ENCODE measurements around the gene PTGER3. TPM values are rescaled to one million over a fixed set of nuclear protein-coding genes. Genes with fewer than 3 reads are reported as not detected.
"Not testable (repeated sequence)": the region's sequence is repeated elsewhere in the genome, so short reads cannot be mapped to it uniquely, and the experiment has no call there.

Gene PTGER3
- total RNA-seq, 2 donors from 2014 or later, result 15.6 to 23.1 TPM

DNA sequence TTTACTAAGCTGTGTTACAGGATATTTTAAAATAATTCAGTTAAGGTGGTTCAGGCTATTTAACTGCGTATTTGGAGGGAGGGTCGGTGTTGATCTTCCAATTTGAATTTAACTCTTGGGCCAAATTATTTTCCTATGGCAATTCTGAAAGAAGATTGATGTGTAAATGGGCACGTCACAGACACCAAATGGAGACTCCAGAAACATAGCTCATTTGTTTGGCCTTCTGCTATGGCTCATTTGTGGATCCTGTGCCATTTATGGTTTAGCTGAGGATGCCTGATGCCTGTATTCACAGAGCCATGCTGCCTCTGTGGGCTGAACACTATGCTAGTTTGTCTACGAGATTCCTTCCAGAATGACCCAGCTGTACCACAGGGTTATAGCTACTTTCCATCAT lies 70.6 kb downstream of the PTGER3 start:
- DNase-seq (ENCODE audit: low spot score), result no peak
- intact Hi-C loops (cut with DNase I), result no loop called here

DNA sequence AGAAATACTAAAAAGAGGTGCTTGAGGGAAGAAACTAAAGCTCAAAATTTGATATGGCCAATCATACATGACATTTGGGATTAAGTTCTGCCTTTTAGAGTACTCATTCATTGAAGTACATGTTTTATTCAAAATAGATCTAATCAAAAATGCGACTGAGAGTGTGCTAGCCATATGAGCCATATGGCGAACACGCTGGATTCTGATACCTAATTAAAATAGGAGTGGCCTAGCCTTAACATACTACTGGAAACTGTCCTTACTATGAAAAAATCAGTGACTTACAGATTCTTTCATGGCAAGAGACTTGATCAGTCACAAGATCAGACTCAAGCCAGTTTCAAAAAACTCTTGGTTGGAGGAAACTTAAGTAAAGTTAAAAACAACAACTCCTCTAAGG lies 73.9 kb downstream of the PTGER3 start:
- DNase-seq (ENCODE audit: low spot score), result no peak
- intact Hi-C loops (cut with DNase I), result no loop called here

DNA sequence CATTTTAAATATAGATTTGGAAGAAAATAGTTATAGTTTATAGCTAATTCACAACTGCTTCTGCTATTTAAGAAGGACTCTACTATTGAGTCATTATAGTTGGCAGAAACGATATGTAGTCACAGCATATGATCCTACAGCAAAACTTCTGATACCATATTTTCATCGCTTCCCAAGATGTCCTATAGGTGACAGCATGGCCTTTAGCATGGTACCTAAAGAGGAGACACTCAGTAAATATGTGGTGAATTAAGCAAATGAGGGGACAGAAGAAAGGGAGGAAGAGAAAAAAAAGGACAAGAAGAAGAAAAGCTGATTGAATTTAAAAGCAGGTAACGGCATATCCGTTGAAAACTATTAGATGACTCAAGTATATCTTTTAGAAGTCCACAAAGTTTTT lies 77.2 kb downstream of the PTGER3 start:
- intact Hi-C loops (cut with DNase I), result no loop called here
- DNase-seq (ENCODE audit: low spot score), result no peak

DNA sequence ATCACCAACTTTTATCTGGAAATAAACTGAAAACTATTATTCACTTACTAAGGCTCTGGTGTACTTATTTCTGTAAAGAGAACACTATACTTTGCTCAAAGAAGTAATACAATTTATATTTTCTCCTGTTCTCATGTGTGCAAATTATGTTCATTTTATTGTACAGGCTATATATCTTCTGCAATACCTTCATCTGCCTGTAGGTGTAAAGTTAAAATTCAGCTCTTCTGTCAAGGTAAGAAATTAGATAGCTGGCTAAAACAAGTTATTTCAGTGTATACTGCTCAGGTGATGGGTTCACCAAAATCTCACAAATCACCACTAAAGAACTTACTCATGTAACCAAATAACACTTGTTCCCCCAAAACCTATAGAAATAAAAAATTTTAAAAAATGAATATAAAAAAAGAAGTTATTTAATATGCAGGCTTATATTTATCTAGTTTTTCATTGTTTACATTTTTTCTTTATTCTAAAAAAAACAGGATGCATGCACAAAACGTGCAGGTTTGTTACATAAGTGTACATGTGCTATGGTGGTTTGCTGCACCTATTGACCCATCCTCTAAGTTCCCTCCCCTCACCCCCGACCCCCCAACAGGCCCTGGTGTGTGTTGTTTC lies 81.5 kb downstream of the PTGER3 start:
- intact Hi-C loops (cut with DNase I), result no loop called here
- no peak for DNase-seq (ENCODE audit: low spot score)

DNA sequence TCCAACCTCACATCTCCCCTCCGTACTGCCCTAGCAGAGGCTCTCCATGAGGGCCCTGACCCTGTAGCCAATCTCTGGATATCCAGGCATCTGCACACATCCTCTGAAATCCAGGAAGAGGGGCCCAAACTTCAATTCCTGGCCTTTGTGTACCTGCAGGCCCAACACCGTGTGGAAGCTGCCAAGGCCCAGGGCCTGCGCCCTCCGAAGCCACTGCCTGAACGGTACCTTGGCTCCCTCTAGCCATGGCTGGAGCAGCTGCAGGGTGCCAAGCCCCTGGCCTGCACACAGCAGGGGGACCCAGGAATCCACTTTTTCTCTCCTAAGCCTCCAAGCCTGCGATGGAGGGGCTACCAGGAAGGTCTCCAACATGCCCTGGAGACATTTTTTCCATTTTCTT lies 84.2 kb downstream of the PTGER3 start:
- DNase-seq (ENCODE audit: low spot score), result no peak
- intact Hi-C loops (cut with DNase I), result no loop called here

DNA sequence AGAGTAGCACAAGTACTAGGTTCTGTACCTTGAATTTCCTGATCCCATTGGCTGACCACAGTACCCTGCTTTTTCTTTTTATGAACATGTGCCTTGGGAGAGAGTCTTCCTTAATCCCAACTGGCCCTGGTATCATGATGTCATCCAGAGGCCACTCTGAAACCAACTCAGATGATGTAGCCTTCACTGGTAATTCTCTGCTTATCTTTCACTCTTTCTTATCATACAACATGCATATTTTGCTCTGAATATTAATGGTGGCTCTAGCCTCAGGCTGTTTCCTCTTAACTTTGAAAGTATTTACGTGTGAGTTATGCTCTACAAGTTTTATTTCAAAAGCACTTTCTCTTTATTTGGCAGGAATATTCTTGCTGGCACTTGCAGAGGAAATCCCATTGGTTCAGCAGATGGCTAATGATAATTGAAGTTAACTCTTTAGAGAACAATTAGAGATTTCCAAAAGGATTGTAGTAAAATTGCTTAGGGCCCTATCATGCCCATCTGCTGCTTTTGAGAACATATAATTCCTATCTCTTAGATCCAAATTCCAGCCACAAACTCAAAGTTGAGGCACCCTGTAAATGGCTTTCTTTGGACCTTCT lies 86.1 kb downstream of the PTGER3 start:
- DNase-seq (ENCODE audit: low spot score), result no peak
- intact Hi-C loops (cut with DNase I), result no loop called here

DNA sequence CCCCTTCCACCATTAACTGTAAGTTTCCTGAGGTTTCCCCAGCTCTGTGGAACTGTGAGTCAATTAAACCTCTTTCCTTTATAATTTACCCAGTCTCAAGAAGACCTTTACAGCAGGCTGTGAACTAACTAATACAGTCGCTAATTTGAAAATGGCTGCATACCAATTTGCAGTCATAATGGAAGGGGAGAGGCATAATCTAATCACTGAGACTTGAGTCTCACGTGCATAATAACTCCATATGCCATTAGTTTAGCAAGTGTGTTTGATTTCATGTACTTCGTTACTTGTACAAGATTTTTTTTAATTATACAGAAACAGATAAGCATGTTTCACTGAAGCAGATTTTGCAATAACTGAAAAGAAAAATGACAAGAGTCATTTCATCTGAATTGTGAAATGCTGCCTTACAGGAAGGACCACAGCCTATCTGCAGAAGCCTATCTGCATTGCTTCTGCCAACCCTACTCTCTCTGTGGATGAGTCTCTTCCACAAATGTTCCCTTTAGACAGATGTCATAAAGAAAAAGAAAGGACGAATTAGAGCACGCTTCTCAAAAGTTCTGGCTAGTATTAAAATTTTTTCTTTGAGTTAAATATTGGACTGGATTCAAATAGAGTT lies 99.1 kb downstream of the PTGER3 start:
- intact Hi-C loops (cut with DNase I), result no loop called here
- DNase-seq (ENCODE audit: low spot score), result no peak

DNA sequence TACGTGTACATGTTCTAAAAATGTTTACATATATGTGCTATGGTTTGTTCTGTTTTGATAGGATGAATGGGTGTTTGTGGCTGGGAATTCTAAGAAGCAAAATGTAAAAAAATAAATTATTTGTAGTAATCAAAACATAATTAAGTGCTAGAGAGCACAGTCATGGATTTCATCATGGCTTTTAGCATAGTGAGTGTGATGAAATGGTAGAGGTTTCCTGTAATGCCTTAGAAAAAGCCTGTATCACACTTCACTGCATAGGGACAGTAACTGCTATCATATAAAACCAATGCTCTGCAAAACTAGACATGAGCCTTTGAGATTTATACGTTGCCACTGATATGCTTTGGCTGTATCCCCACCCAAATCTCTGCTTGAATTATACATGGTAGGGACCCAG lies 99.8 kb downstream of the PTGER3 start:
- no peak for DNase-seq (ENCODE audit: low spot score)

DNA sequence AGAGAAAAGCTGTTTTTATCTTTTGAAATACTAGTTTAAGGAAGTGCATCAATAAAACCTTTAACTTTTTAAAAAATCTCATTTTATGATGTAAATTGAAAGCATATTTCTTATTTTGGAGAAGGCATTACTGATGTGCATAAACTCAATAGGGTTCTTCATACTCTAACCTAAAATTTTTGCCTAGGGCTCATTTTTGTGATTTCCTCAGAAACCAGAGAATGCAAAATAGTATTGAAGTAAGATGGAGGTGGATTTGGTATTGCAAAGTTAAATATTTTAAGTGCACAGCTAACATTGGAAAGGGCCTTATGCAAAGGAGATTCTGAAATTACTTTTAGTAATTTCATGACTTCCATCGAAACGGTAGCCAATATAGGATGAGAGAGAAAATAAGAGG lies 101.9 kb downstream of the PTGER3 start:
- intact Hi-C loops (cut with DNase I), result no loop called here
- DNase-seq (ENCODE audit: low spot score), result no peak

More for the DNA sequence above, 99.8 kb downstream of the PTGER3 start:
- intact Hi-C loops (cut with DNase I), result no loop called here

DNA sequence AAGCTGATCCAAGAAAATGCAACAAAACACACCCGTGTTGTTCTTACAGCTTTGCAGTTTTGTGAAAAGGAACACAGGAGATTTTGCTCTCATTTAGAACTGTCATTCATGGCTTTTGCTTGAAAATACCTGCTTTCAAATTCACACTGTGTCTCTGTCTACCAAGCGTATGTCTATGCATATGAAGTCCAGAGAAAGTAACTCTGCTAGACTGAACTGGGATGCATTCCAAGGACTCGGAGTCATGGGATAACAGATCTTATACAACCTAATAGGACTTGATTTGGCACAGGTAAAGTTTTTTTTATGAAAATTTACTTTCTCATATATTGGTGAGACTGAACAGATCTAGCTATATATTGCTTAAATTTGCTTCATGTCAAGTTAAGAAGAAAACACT lies 102.4 kb downstream of the PTGER3 start:
- no peak for DNase-seq (ENCODE audit: low spot score)
- intact Hi-C loops (cut with DNase I), result no loop called here

DNA sequence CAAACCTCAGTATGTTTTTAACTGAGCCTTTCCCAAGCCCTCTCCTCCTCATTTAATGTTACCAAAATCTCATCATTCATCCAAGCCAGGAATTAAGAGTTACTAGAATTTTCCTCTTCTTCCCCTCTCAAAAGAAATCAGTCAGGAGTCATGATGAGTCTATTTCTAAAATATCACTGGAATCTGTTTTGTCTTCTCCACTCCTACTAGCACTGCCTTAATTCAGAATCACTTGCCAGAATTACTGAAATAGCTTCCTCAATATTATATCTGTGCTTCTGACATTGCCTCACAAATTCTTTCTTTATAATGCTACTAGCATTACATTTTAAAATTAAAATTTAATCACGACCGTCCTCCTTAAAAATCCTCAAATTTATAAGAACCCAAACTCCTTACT lies 106.1 kb downstream of the PTGER3 start:
- intact Hi-C loops (cut with DNase I), result loop anchor here in 1 of 2 donors (5.0 kb wide), 1 partner anchor 489 kb away; no protein-coding TSS in a partner anchor
- no peak for DNase-seq (ENCODE audit: low spot score)

DNA sequence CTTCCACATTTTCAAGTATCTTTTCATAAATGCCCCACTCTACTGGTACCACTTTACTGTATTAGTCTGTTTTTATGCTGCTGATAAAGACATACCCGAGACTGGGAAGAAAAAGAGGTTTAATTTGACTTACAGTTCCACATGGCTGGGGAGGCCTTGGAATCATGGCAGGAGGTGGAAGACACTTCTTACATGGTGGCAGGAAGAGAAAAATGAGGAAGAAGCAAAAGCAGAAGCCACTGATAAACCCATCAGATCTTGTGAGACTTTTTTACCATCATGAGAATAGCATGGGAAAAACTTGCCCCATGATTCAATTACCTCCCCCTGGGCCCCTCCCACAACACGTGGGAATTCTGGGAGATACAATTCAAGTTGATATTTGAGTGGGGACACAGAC lies 107.2 kb downstream of the PTGER3 start:
- not testable (repeated sequence) for DNase-seq (ENCODE audit: low spot score)
- intact Hi-C loops (cut with DNase I), result loop anchor here in 1 of 2 donors (5.0 kb wide), 1 partner anchor 488 kb away; no protein-coding TSS in a partner anchor

DNA sequence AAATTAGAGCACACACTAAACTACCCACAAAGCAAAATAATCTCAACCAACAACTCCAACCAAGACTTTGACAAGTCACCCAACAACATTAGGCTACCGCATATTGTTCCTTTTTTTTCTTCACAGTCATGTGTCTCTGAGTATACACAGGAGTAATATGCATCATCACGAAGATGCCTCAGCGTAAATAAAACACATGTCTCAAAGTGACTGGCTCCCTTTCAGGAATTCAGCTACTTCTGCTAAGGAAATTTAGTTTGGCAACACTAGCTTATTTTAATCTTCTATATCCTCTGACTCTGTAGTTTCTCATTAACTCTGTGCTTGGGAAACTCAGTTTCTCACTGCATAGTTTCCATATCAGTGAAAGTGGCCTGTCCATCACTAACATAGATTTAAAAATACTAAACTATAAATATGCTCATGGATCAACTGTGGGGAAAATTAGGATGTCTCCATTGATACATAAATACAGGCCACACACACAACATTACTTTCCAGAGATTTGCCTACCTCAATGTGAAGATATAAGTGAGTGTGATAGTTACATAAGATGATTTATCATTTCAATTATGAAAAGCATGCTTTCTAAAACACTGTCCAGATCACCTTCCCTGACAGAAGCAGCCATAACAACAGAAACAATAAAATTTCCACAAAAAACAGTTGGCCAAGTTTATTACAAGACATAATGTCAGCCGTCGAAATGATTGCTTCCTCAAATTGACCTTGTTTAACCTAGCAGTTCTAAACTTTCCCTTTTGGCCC lies 113.2 kb downstream of the PTGER3 start:
- DNase-seq (ENCODE audit: low spot score), result no peak
- intact Hi-C loops (cut with DNase I), result no loop called here

DNA sequence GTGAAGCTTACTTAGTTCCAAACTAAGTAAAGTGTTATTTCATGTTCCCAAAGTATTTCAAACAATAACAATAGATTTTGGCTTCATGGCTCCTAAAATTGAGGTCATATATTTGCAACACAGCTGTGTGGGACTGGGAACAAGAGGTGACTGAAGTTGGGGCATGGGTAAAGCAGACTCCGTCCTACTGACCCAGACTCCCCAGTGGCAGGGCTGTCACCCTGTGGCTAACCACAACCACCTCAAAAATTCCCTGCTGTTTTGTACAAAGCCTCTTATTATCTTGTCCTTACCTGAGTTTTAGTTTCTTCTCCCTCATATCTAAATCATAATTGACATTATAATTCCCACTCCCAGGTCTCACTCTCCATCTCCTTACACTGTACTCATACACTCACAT lies 117.6 kb downstream of the PTGER3 start:
- DNase-seq (ENCODE audit: low spot score), result no peak
- intact Hi-C loops (cut with DNase I), result no loop called here

DNA sequence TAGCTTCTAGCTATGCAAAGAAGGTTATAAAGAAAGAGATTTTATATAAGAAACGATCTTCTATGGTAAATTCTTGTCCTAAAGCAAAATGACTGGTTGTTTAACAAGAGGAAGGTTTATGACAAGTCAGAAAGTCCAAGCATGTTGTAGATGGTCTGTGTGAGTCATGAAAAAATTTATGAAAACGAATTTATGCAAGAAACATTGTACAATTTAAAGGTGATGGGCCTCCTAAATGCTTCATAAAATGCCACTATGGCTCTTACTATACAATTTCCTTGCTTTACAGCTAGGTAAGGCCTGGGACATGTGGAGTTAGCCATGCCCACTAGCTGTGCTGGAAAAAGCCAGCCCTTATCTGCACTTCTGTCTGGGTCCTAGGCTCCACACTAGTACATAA lies 125.4 kb downstream of the PTGER3 start:
- intact Hi-C loops (cut with DNase I), result no loop called here
- no peak for DNase-seq (ENCODE audit: low spot score)

Small RNAs within 50 kb of the gene (microRNA-seq; reads per million reads assigned to microRNA genes)
- gene MIR186 (ENCODE audit: borderline microRNAs expressed in 2 of 2), result 145 to 189 reads per million in 2 donors

Other genes with a start within 250 kb of the PTGER3 start
- 10 to 100 TPM; 79.2 to 81.3 TPM for gene ZRANB2, start 33.2 kb upstream of the PTGER3 start, total RNA-seq